Esophagus (tissue), 2 donors: Measurements from ENCODE around the gene ASIC4. TPM values are rescaled to one million over a fixed set of nuclear protein-coding genes. Genes with fewer than 3 reads are reported as not detected.

ENCODE experiments used
- H3K27ac ChIP-seq, 2 donors: one replicate each; pipeline ENCODE4 v1.5.1; 2013; ENCODE audit warnings: low read depth in 2 of 2, mild to moderate bottlenecking in 2 of 2, inconsistent platforms in 1 of 2, low read length in 1 of 2, moderate library complexity in 1 of 2
- H3K27me3 ChIP-seq, 2 donors: one replicate each; pipeline ENCODE4 v1.6.1; 2013; ENCODE audit warnings: low read length in 2 of 2, control low read depth in 1 of 2, mild to moderate bottlenecking in 1 of 2; ENCODE audit not compliant: insufficient read depth in 2 of 2, control insufficient read depth in 1 of 2
- H3K36me3 ChIP-seq, 2 donors: one replicate each; pipeline ENCODE4 v1.6.1; 2013; ENCODE audit warnings: low read length in 1 of 2; ENCODE audit not compliant: control insufficient read depth in 2 of 2, insufficient read depth in 2 of 2
- H3K4me1 ChIP-seq, 2 donors: one replicate each; pipeline ENCODE4 v1.6.1; 2013; ENCODE audit warnings: low read length in 1 of 2; ENCODE audit not compliant: control insufficient read depth in 2 of 2, insufficient read depth in 2 of 2
- H3K4me3 ChIP-seq, 2 donors: one replicate each; pipeline ENCODE4 v1.5.1; 2013; ENCODE audit warnings: low read length in 2 of 2, mild to moderate bottlenecking in 2 of 2, low read depth in 1 of 2, moderate library complexity in 1 of 2
- H3K9me3 ChIP-seq, 2 donors: one replicate each; pipeline ENCODE4 v1.6.1; 2013; ENCODE audit warnings: mild to moderate bottlenecking in 2 of 2, low read depth in 1 of 2, low read length in 1 of 2, moderate library complexity in 1 of 2; ENCODE audit not compliant: control insufficient read depth in 2 of 2, insufficient read depth in 1 of 2
- WGBS, 2 donors: extraction: QIAGEN DNeasy Blood & Tissue Kit; methylation state at CpG; one replicate each; pipeline ENCODE4 v1.1.7; 2013; 5-methylcytosine and 5-hydroxymethylcytosine counted together
- polyA plus RNA-seq, 2 donors: library from polyadenylated mRNA; stranded (reverse); fragments of 200-250 nt; gene quantifications; one replicate each; pipeline ENCODE4 v1.2.3, GENCODE V29; 2013
- donor health status: healthy with polysubstance abuse.
- donor health status: Bipolar disorder and iron deficiency.

ASIC4 gene
- polyA plus RNA-seq, 2 donors = 0.01 to 0.02 TPM

- 41 to 50% methylated on average over 6 of the region's 6 CpGs for WGBS, 2 donors
- Histone ChIP-seq H3K4me1 (no peaks in the 10 kb centered on the region), H3K27ac (no peak overlapping the region), H3K36me3 (no peaks in the 10 kb centered on the region), H3K4me3 (no peak overlapping the region), H3K27me3 (peaks cover 0 to 3% of the 10 kb centered on the region in 2 donors), H3K9me3 (no peaks in the 10 kb centered on the region)
Measured at GRCh38 chr2:219527076-219527394, 12.8 kb downstream of the ASIC4 start.

DNA sequence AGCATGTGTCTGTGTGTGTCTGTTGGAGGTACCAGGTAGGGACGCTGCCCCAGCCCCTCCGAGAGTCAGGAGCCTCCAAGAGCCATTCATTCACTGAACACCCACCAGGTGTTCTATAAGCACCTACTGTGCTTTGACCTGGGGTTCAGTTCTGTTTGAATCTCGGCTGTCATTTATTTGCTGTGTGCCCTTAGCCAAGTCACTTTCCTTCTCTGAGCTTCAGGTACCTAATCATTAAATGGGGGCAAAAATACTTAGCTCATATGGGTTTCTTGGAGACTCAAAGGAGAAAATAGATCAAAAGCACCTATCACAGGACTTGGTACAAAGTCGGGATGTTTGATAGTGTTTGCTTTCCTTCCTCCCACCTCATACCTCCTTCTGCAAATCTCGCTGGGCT lies 13.2 kb downstream of the ASIC4 start:
- Histone ChIP-seq H3K27me3 (peaks cover 0 to 3% of the 10 kb centered on the region in 2 donors), H3K36me3 (no peaks in the 10 kb centered on the region), H3K4me3 (no peak overlapping the region), H3K9me3 (no peaks in the 10 kb centered on the region), H3K4me1 (no peaks in the 10 kb centered on the region), H3K27ac (no peak overlapping the region)
- 51 to 56% methylated on average over 5 of the region's 5 CpGs for WGBS, 2 donors

DNA sequence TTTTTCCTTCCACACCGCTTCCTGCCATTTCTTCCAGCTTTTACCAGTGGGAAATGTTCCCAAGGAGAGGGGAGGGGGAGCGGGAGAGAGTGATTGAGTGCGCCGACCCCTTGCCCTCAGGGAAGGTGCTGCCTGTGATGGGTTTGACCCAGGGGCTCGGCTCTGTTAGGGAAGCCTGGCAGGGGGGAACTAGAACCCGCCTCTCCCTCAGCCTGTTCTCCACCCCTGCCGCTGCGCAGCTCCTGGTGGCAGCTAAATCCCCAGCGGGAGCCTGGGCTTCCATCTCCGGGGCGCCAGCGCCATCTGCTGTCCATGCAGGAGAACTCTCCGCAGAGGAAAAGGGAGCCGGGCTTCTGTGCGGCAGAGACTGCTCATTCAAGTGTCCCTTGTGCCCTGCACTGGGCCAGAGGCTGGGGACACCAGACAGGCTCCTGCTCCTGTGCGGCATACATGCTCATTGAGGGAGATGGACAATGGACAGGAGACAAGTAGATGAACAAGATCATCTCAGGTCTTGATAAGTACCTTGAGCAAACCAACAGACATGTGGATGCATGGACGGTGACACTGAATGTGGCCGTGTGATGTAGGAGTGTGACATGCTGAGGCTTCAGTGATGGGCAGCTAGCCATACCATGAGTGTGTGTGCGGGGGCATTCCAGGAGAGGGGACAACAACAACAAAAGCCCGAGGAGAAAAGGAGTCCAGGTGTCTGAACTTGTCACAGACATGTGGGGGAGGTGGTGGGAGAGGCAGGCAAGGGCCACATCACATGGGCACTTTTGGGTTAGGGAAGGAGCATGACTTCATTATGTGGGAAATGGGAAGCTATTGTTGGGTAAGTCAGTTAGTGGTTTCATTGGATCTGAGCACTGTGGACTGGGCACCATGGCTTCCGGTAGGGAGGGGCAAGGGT lies 16.0 kb downstream of the ASIC4 start:
- Histone ChIP-seq H3K9me3 (no peaks in the 10 kb centered on the region), H3K27me3 (peaks cover 0 to 3% of the 10 kb centered on the region in 2 donors), H3K36me3 (no peaks in the 10 kb centered on the region), H3K27ac (no peak overlapping the region), H3K4me3 (no peak overlapping the region), H3K4me1 (no peaks in the 10 kb centered on the region)
- WGBS, 2 donors = 13 to 14% methylated on average over 21 of the region's 21 CpGs

DNA sequence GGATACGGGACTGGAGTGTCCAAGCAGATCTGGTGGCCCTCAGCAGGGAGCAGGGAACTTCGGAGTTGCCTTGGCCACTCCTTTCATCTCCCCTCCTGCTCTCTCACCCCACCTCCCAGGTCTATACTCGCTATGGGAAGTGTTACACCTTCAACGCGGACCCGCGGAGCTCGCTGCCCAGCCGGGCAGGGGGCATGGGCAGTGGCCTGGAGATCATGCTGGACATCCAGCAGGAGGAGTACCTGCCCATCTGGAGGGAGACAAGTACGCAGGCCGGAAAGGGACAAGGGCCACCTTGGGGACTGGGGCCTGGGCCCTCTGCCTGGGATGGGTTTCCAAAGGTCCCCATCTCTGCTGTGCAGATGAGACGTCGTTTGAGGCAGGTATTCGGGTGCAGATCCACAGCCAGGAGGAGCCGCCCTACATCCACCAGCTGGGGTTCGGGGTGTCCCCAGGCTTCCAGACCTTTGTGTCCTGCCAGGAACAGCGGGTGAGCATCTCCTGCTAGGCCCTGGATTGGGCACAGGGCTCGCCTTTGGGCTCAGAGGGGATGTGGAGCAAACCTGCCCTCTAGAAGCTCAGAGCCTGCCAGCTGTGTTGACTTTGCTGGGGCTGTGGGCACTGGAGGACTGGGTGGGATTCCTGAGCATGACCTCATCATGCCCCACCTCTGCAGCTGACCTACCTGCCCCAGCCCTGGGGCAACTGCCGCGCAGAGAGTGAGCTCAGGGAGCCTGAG lies 17.5 kb downstream of the ASIC4 start:
- 73 to 76% methylated on average over 20 of the region's 20 CpGs for WGBS, 2 donors
- Histone ChIP-seq H3K27ac (no peak overlapping the region), H3K27me3 (peaks cover 0 to 3% of the 10 kb centered on the region in 2 donors), H3K4me1 (no peaks in the 10 kb centered on the region), H3K4me3 (no peak overlapping the region), H3K36me3 (no peaks in the 10 kb centered on the region), H3K9me3 (no peaks in the 10 kb centered on the region)

DNA sequence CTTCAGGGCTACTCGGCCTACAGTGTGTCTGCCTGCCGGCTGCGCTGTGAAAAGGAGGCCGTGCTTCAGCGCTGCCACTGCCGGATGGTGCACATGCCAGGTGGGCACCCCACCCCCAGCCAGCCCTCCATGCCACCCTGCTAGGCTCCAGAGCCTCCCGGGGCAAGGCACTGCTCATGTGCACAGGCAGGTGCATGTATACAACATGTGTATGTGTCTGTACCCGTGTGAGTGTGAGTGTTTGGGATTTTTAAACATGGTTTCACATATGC lies 18.0 kb downstream of the ASIC4 start:
- H3K4me1 ChIP-seq = no peaks in the 10 kb centered on the region
- H3K4me3 ChIP-seq = no peak overlapping the region
- peaks cover 0 to 3% of the 10 kb centered on the region in 2 donors for H3K27me3 ChIP-seq
- H3K9me3 ChIP-seq = no peaks in the 10 kb centered on the region
- H3K36me3 ChIP-seq = no peaks in the 10 kb centered on the region
- 75 to 84% methylated on average over 8 of the region's 8 CpGs for WGBS, 2 donors
- no peak overlapping the region for H3K27ac ChIP-seq

GRCh38 chr2:219533930-219534661 lies 19.8 kb downstream of the ASIC4 start:
- no peak overlapping the region for H3K27ac ChIP-seq
- no peak overlapping the region for H3K4me3 ChIP-seq
- peaks cover 0 to 2% of the 10 kb centered on the region in 2 donors for H3K27me3 ChIP-seq
- peaks cover 0 to 5% of the 10 kb centered on the region in 2 donors for H3K36me3 ChIP-seq
- no peaks in the 10 kb centered on the region for H3K9me3 ChIP-seq
- no peaks in the 10 kb centered on the region for H3K4me1 ChIP-seq
- WGBS, 2 donors = 74 to 82% methylated on average over 6 of the region's 6 CpGs

DNA sequence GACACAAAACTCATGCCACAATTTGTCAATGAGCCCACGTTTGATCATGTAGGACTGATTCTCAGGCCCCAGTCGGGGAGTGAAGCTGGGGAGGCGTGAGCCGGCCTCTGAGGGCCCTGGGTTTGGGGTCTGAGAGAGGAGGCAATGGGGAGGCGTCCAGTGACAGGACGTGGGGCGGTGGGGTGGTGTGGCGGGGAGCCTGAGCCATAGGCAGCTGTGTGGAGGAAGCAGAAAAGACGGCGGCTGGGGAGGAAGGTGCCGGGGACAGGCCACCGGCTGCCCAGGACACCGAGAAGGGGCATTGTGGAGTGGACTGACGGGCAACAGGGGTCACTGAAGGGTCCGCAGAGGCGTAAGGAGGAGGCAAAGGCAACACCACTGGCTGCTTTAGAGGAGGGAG lies 22.1 kb downstream of the ASIC4 start:
- H3K36me3 ChIP-seq = peaks cover 0 to 23% of the 10 kb centered on the region in 2 donors
- H3K27me3 ChIP-seq = no peaks in the 10 kb centered on the region
- H3K4me3 ChIP-seq = no peak overlapping the region
- 82 to 85% methylated on average over 16 of the region's 16 CpGs for WGBS, 2 donors
- peaks cover 0 to under 1% of the 10 kb centered on the region in 2 donors for H3K4me1 ChIP-seq
- no peaks in the 10 kb centered on the region for H3K9me3 ChIP-seq
- no peak overlapping the region for H3K27ac ChIP-seq

GRCh38 chr2:219536967-219537366 lies 22.7 kb downstream of the ASIC4 start:
- Histone ChIP-seq H3K27ac (no peak overlapping the region), H3K4me3 (no peak overlapping the region), H3K36me3 (peaks cover 0 to 24% of the 10 kb centered on the region in 2 donors), H3K4me1 (peaks cover 0 to 6% of the 10 kb centered on the region in 2 donors), H3K9me3 (no peaks in the 10 kb centered on the region), H3K27me3 (no peaks in the 10 kb centered on the region)
- WGBS, 2 donors = 54 to 62% methylated on average over 9 of the region's 9 CpGs

GRCh38 chr2:219537657-219538488 lies 23.6 kb downstream of the ASIC4 start:
- Histone ChIP-seq H3K27me3 (no peaks in the 10 kb centered on the region), H3K36me3 (peaks cover 0 to 24% of the 10 kb centered on the region in 2 donors), H3K27ac (no peak overlapping the region), H3K9me3 (no peaks in the 10 kb centered on the region), H3K4me3 (no peak overlapping the region), H3K4me1 (peaks cover 0 to 8% of the 10 kb centered on the region in 2 donors)
- WGBS, 2 donors = 49 to 52% methylated on average over 13 of the region's 15 CpGs
